Erythroblast (primary cell): ENCODE data around the gene PAX2.

Experiments used
- GATA1 ChIP-seq: IDR thresholded peaks from 2 replicates; pipeline ENCODE4 v1.6.1; 2011; ENCODE audit warnings: low read depth, mild to moderate bottlenecking, control low read depth, low read length, moderate library complexity
- POLR2A ChIP-seq: IDR thresholded peaks from 2 replicates; pipeline ENCODE4 v1.6.1; 2011; ENCODE audit warnings: mild to moderate bottlenecking, low read length

DNA sequence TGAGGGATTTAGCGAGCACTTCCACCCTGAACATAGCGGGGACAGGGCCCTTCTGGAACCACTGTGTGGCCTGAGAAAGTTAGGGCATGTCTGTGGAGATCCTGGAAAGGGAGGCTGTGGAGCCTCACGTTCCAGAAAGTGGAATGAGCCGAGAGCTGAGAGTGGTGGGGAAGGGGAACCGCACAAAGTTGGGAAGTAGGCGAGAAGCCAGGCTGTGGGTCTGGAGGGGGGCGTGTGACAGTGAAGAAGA is 10.4 kb upstream of the PAX2 start:
- TF ChIP-seq POLR2A (no peak), GATA1 (no peak)
